Activated naive CD8-positive, alpha-beta T cell treated with anti-CD3 and anti-CD28 coated beads for 36 hours (primary cell): ENCODE data around the gene THBS1. TPM values are rescaled to one million over a fixed set of nuclear protein-coding genes. Genes with fewer than 3 reads are reported as not detected.

Experiments used
- DNase-seq: peaks from one replicate; pipeline ENCODE4 v3.0.0; 2021
- H3K27ac Mint-ChIP-seq: one replicate; pipeline ENCODE4 v1.8.0; 2022; ENCODE audit warnings: mild to moderate bottlenecking, moderate library complexity, mixed read lengths
- H3K27me3 Mint-ChIP-seq: one replicate; pipeline ENCODE4 v1.8.0; 2022; ENCODE audit warnings: mild to moderate bottlenecking, mixed read lengths
- H3K36me3 Mint-ChIP-seq: one replicate; pipeline ENCODE4 v1.8.0; 2021; ENCODE audit warnings: mild to moderate bottlenecking, mixed read lengths
- H3K4me1 Mint-ChIP-seq: one replicate; pipeline ENCODE4 v1.8.0; 2021; ENCODE audit warnings: mixed read lengths
- H3K4me3 Mint-ChIP-seq: one replicate; pipeline ENCODE4 v1.8.0; 2022; ENCODE audit warnings: mild to moderate bottlenecking, moderate library complexity, mixed read lengths
- H3K9me3 Mint-ChIP-seq: one replicate; pipeline ENCODE4 v1.8.0; 2022; ENCODE audit warnings: mixed read lengths
- total RNA-seq, 2 experiments: library from RNA; stranded (reverse); gene quantifications; one replicate each; pipeline ENCODE4 v1.2.3, GENCODE V29; 2021

Gene THBS1
- total RNA-seq, 2 experiments from 2014 or later: 0.62 to 0.68 TPM

- no peak overlapping the region for H3K4me3 Mint-ChIP-seq
- H3K9me3 Mint-ChIP-seq: no peaks in the 10 kb centered on the region
- DNase-seq: no peak
- no peak overlapping the region for H3K27ac Mint-ChIP-seq
- no peaks in the 10 kb centered on the region for H3K36me3 Mint-ChIP-seq
- peaks cover 5% of the 10 kb centered on the region for H3K27me3 Mint-ChIP-seq
- H3K4me1 Mint-ChIP-seq: peaks cover 2% of the 10 kb centered on the region
Observed at GRCh38 chr15:39555885-39556284, 25.0 kb upstream of the THBS1 start.

GRCh38 chr15:39556461-39556860 lies 24.4 kb upstream of the THBS1 start:
- Mint-ChIP-seq H3K9me3 (no peaks in the 10 kb centered on the region), H3K36me3 (no peaks in the 10 kb centered on the region), H3K27ac (no peak overlapping the region), H3K4me3 (no peak overlapping the region), H3K4me1 (peaks cover 2% of the 10 kb centered on the region), H3K27me3 (peaks cover 5% of the 10 kb centered on the region)
- no peak for DNase-seq

GRCh38 chr15:39558421-39558820 lies 22.5 kb upstream of the THBS1 start:
- no peak overlapping the region for H3K4me3 Mint-ChIP-seq
- H3K36me3 Mint-ChIP-seq: no peaks in the 10 kb centered on the region
- H3K4me1 Mint-ChIP-seq: peaks cover 2% of the 10 kb centered on the region
- no peaks in the 10 kb centered on the region for H3K9me3 Mint-ChIP-seq
- no peak overlapping the region for H3K27ac Mint-ChIP-seq
- peaks cover 5% of the 10 kb centered on the region for H3K27me3 Mint-ChIP-seq
- DNase-seq: no peak

GRCh38 chr15:39564972-39565665 lies 15.8 kb upstream of the THBS1 start:
- no peak overlapping the region for H3K27ac Mint-ChIP-seq
- no peak for DNase-seq
- no peaks in the 10 kb centered on the region for H3K36me3 Mint-ChIP-seq
- H3K27me3 Mint-ChIP-seq: no peaks in the 10 kb centered on the region
- no peaks in the 10 kb centered on the region for H3K4me1 Mint-ChIP-seq
- no peak overlapping the region for H3K4me3 Mint-ChIP-seq
- no peaks in the 10 kb centered on the region for H3K9me3 Mint-ChIP-seq

- Mint-ChIP-seq H3K27ac (no peak overlapping the region), H3K4me1 (no peaks in the 10 kb centered on the region), H3K27me3 (no peaks in the 10 kb centered on the region), H3K36me3 (no peaks in the 10 kb centered on the region), H3K9me3 (no peaks in the 10 kb centered on the region), H3K4me3 (no peak overlapping the region)
- no peak for DNase-seq
Observed at GRCh38 chr15:39565851-39566250, 15.0 kb upstream of the THBS1 start.

GRCh38 chr15:39573287-39573686 lies 7.6 kb upstream of the THBS1 start:
- H3K9me3 Mint-ChIP-seq: no peaks in the 10 kb centered on the region

GRCh38 chr15:39573844-39574243 lies 7.0 kb upstream of the THBS1 start:
- no peak overlapping the region for H3K4me3 Mint-ChIP-seq
- no peaks in the 10 kb centered on the region for H3K9me3 Mint-ChIP-seq
- peaks cover 39% of the 10 kb centered on the region for H3K27me3 Mint-ChIP-seq

More at GRCh38 chr15:39573287-39573686, 7.6 kb upstream of the THBS1 start:
- Mint-ChIP-seq H3K27me3 (peaks cover 37% of the 10 kb centered on the region), H3K4me3 (no peak overlapping the region), H3K36me3 (no peaks in the 10 kb centered on the region), H3K4me1 (no peaks in the 10 kb centered on the region), H3K27ac (no peak overlapping the region)
- no peak for DNase-seq

GRCh38 chr15:39574427-39574826 lies 6.5 kb upstream of the THBS1 start:
- no peak for DNase-seq
- Mint-ChIP-seq H3K27ac (no peak overlapping the region), H3K36me3 (no peaks in the 10 kb centered on the region), H3K4me3 (no peak overlapping the region), H3K9me3 (no peaks in the 10 kb centered on the region), H3K27me3 (peaks cover 45% of the 10 kb centered on the region), H3K4me1 (no peaks in the 10 kb centered on the region)

More at GRCh38 chr15:39573844-39574243, 7.0 kb upstream of the THBS1 start:
- Mint-ChIP-seq H3K4me1 (no peaks in the 10 kb centered on the region), H3K27ac (no peak overlapping the region), H3K36me3 (no peaks in the 10 kb centered on the region)
- DNase-seq: no peak

- Mint-ChIP-seq H3K9me3 (no peaks in the 10 kb centered on the region), H3K4me3 (no peak overlapping the region), H3K27ac (no peak overlapping the region), H3K27me3 (peaks cover 52% of the 10 kb centered on the region), H3K4me1 (peaks cover 6% of the 10 kb centered on the region), H3K36me3 (no peaks in the 10 kb centered on the region)
- no peak for DNase-seq
Observed at GRCh38 chr15:39575180-39575579, 5.7 kb upstream of the THBS1 start.

GRCh38 chr15:39578851-39579486 lies 1.9 kb upstream of the THBS1 start:
- Mint-ChIP-seq H3K4me1 (peaks cover 10% of the 10 kb centered on the region), H3K36me3 (no peaks in the 10 kb centered on the region), H3K27me3 (peaks cover 61% of the 10 kb centered on the region), H3K9me3 (no peaks in the 10 kb centered on the region), H3K4me3 (no peak overlapping the region), H3K27ac (no peak overlapping the region)
- DNase-seq: no peak

GRCh38 chr15:39579487-39580116 lies 1.3 kb upstream of the THBS1 start:
- peaks cover 61% of the 10 kb centered on the region for H3K27me3 Mint-ChIP-seq
- H3K36me3 Mint-ChIP-seq: no peaks in the 10 kb centered on the region
- no peak overlapping the region for H3K27ac Mint-ChIP-seq
- no peaks in the 10 kb centered on the region for H3K9me3 Mint-ChIP-seq
- H3K4me3 Mint-ChIP-seq: no peak overlapping the region
- no peak for DNase-seq
- peaks cover 10% of the 10 kb centered on the region for H3K4me1 Mint-ChIP-seq

- Mint-ChIP-seq H3K27me3 (peaks cover 58% of the 10 kb centered on the region), H3K4me3 (peak overlapping the region; percentile 58), H3K9me3 (no peaks in the 10 kb centered on the region), H3K27ac (no peak overlapping the region), H3K36me3 (no peaks in the 10 kb centered on the region), H3K4me1 (peaks cover 10% of the 10 kb centered on the region)
- peak; percentile 87 for DNase-seq
Observed at GRCh38 chr15:39580117-39580484, 778 bp upstream of the THBS1 start.

GRCh38 chr15:39581242-39581792 lies 438 bp downstream of the THBS1 start:
- DNase-seq: no peak
- peaks cover 50% of the 10 kb centered on the region for H3K27me3 Mint-ChIP-seq
- H3K4me1 Mint-ChIP-seq: peaks cover 10% of the 10 kb centered on the region
- peak overlapping the region; percentile 58 for H3K4me3 Mint-ChIP-seq
- H3K27ac Mint-ChIP-seq: no peak overlapping the region
- H3K9me3 Mint-ChIP-seq: no peaks in the 10 kb centered on the region
- no peaks in the 10 kb centered on the region for H3K36me3 Mint-ChIP-seq

- DNase-seq: no peak
- Mint-ChIP-seq H3K4me3 (peak overlapping the region; percentile 58), H3K4me1 (peaks cover 10% of the 10 kb centered on the region), H3K36me3 (no peaks in the 10 kb centered on the region), H3K27me3 (peaks cover 45% of the 10 kb centered on the region), H3K27ac (no peak overlapping the region), H3K9me3 (no peaks in the 10 kb centered on the region)
Observed at GRCh38 chr15:39581793-39582285, 960 bp downstream of the THBS1 start.

- Mint-ChIP-seq H3K4me3 (no peak overlapping the region), H3K36me3 (no peaks in the 10 kb centered on the region), H3K9me3 (no peaks in the 10 kb centered on the region), H3K4me1 (peaks cover 10% of the 10 kb centered on the region), H3K27me3 (peaks cover 39% of the 10 kb centered on the region), H3K27ac (no peak overlapping the region)
- no peak for DNase-seq
Observed at GRCh38 chr15:39582286-39582976, 1.6 kb downstream of the THBS1 start.
